Loucy (cell line): ENCODE results near the gene FER.

ENCODE experiments used
- CTCF ChIP-seq: fragments of 200-600 bp; sonication (generic); conservative IDR thresholded peaks from 2 replicates; pipeline ENCODE4 v1.5.1; 2014; ENCODE audit warnings: mild to moderate bottlenecking, antibody characterized with exemption, low read length
- EZH2phosphoT487 ChIP-seq: fragments of 200-600 bp; IDR thresholded peaks from 2 replicates; pipeline ENCODE4 v1.6.1; 2018; ENCODE audit warnings: antibody characterized with exemption, mild to moderate bottlenecking, moderate library complexity, borderline replicate concordance

DNA sequence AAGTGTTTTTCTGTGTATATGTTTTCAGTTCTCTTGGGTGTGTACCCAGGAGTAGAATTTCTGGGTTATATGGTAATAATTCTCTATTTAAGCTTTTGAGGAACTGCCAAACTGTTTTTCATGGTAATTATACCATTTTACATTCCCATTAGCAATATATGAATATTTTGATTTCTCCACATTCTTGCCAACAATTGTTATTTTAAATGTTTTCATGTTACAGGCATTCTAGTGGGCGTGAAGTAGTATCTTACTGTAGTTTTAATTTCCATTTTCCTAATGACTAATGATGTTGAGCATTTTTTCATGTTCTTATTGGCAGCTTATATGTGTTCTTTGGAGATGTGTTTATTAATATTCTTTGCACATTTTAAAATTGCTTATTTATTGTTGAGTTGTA lies 199.5 kb downstream of the FER start:
- TF ChIP-seq CTCF (no peak), EZH2phosphoT487 (no peak)
